Measurements from ENCODE around the gene ACYP2.

- TF ChIP-seq, protein P1, sequence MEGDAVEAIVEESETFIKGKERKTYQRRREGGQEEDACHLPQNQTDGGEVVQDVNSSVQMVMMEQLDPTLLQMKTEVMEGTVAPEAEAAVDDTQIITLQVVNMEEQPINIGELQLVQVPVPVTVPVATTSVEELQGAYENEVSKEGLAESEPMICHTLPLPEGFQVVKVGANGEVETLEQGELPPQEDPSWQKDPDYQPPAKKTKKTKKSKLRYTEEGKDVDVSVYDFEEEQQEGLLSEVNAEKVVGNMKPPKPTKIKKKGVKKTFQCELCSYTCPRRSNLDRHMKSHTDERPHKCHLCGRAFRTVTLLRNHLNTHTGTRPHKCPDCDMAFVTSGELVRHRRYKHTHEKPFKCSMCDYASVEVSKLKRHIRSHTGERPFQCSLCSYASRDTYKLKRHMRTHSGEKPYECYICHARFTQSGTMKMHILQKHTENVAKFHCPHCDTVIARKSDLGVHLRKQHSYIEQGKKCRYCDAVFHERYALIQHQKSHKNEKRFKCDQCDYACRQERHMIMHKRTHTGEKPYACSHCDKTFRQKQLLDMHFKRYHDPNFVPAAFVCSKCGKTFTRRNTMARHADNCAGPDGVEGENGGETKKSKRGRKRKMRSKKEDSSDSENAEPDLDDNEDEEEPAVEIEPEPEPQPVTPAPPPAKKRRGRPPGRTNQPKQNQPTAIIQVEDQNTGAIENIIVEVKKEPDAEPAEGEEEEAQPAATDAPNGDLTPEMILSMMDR (IDR thresholded peaks at IDR 0.05) = no peak
- no peak for TF ChIP-seq EP300 (IDR thresholded peaks at IDR 0.05)
- TF ChIP-seq POLR2AphosphoS5 (IDR thresholded peaks at IDR 0.05) = no peak
Observed at GRCh38 chr2:54183281-54183680, 67.9 kb downstream of the ACYP2 start.
